Epithelial cell of esophagus (primary cell): ENCODE data around the gene STAC.
"Not testable (repeated sequence)": the region's sequence is repeated elsewhere in the genome, so short reads cannot be mapped to it uniquely, and the experiment has no call there.

Experiments used
- DNase-seq: peaks from one replicate; pipeline ENCODE4 v3.0.0; 2010; ENCODE audit warnings: low read depth
- H3K4me3 ChIP-seq: 2 replicates; pipeline ENCODE4 v1.5.1; 2011; ENCODE audit warnings: mild to moderate bottlenecking, low read length, control low read depth
- TF ChIP-seq, protein P1 (sequence below): IDR thresholded peaks from 2 replicates; pipeline ENCODE4 v1.5.1; 2011; ENCODE audit warnings: low read depth, mild to moderate bottlenecking, low read length, control low read depth, inconsistent platforms; ENCODE audit not compliant: insufficient read depth; ENCODE audit errors: missing control alignments

The STAC gene

DNA sequence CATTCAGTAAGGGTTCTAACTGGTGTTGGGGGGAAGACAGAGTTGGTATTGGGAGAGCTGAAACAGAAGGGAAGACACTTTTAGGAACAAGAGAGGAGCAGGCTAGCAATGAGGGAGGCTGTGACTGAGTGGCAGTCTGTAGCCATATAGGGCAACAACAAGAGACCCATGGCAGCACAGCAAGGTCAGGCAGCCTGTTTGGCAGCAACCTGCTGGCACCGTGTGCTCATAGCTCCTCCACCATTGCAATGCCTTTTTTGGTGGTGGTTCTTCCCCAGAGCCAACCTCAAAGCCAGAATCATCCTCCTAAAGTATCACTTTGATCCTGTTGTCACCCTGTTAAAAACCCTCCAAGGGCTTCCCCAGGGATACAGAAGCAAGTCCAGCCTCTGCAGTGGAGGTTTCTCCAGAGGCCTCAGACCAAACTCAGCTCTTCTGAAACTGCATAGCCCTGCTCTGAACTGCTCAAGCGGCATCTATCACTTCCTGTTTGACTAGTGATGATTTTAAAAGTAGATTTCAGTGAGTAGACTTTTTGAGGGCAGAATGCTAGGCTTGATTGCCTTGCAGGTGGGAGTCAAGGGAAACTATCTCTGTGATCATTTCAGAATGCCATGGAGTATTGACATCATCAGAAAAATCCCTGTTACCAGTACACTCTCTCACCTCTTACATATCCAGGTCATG is 176.9 kb downstream of the STAC start:
- TF ChIP-seq, protein P1, sequence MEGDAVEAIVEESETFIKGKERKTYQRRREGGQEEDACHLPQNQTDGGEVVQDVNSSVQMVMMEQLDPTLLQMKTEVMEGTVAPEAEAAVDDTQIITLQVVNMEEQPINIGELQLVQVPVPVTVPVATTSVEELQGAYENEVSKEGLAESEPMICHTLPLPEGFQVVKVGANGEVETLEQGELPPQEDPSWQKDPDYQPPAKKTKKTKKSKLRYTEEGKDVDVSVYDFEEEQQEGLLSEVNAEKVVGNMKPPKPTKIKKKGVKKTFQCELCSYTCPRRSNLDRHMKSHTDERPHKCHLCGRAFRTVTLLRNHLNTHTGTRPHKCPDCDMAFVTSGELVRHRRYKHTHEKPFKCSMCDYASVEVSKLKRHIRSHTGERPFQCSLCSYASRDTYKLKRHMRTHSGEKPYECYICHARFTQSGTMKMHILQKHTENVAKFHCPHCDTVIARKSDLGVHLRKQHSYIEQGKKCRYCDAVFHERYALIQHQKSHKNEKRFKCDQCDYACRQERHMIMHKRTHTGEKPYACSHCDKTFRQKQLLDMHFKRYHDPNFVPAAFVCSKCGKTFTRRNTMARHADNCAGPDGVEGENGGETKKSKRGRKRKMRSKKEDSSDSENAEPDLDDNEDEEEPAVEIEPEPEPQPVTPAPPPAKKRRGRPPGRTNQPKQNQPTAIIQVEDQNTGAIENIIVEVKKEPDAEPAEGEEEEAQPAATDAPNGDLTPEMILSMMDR = no peak
- DNase-seq = no peak
- no peak overlapping the region for H3K4me3 ChIP-seq

DNA sequence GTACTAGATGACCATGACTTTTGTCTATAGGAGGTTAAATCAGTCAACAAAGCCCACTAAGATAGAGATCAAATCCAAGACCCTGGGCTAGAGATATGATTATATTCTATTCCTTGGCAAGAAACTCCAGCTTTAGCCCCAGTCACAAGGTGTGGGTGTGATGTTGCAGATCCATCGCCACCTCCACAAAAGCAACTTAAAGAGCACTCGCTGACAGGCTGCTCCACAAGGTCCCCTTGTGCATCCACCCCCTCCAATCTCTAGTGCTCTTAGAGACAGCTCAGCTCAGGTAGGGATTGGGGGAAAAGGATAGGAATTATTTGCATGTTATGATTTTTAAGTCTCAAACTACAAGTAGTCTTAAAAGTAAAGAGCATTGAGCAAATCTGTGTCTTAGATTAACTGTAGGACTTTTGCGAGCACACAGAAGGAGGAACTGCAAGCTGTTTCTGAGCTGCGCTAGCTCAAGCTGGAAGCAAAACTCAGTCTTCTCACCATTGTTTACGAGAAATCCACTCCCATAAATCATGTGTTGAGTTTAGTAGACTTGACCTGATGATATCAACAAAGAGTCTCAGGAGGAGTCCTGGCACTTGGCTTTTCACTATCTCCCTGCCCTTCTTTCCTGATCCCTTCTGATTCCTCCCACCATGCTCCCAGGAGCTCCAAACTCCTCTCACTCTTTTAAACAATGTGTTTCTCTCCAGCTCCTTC is 177.6 kb downstream of the STAC start:
- TF ChIP-seq, protein P1 = no peak
- H3K4me3 ChIP-seq = no peak overlapping the region
- DNase-seq = no peak

DNA sequence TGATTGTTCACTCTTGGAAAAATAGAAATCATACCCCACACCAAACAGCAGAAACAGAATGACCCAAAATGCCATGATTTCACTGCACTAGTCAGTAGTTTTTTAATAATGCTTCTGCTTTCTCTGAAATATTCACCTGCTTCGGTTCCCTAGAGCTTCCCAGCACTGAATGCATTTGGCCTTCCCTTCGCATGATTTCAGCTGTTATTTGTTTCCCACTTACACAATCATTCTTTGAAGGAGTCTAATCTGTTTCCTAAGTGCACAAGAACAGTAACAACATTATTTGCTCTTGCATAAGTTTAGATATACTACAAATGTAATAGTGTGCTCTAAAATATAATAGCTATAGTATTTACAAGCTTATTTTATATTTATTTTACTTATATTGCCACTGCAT is 178.7 kb downstream of the STAC start:
- H3K4me3 ChIP-seq = no peak overlapping the region
- no peak for DNase-seq
- TF ChIP-seq, protein P1 = no peak

DNA sequence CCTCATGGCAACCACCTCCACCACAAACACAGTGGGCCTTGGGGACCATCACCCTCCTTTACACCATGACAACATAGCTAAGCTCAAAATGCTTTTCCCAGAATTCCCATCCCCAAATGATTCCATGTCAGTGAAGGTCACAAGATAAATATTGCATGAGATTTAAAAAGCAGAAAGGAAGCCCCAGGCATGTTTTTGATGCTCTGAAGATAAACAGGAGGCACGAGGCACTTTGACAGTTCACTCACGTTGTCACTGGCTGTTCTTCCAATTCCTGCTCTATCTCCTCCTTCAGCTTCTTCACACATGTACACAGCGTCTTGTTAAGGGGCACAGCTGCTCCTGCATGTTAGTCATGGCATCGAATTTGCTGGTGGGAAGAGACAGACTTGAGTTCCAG is 180.4 kb downstream of the STAC start:
- DNase-seq = no peak
- TF ChIP-seq, protein P1 = no peak
- H3K4me3 ChIP-seq = no peak overlapping the region

DNA sequence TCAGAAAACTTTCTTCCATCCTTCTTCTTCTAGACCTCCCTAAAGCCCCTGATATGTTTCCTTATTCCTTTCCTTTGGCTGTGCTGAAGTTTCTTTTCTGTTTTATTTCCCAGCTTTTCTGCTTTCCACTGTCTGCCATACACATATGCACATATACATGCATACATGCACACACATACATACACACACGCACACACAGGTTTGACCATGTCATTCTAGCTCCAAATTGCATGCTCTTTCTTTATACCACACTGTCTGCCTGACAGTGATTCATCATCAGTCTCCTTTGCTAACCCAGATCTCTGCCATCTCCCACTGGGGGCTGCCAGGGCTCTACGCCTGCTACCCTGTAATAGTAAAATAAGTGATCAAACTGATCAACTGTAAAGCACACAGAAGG is 181.3 kb downstream of the STAC start:
- H3K4me3 ChIP-seq = no peak overlapping the region
- TF ChIP-seq, protein P1 = no peak
- DNase-seq = no peak

DNA sequence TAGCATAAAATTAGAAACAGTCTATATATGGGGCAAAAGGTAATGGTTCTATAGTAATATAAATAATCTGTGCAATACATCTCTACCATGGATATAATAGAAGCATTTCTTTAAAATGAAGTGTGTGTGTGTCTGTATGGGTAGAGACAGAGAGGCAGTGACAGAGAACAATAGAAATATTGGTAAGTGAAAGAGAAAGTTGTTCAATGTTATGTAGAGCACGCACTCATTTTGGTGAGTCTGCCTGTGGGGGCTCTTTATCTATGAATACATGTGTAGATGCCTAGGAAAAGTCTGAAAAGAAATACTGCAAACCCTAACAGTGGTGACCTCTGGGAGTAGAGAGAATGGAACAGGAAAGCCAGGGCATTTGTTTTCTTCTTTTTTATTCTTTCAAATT is 182.6 kb downstream of the STAC start:
- TF ChIP-seq, protein P1 = no peak
- no peak for DNase-seq
- H3K4me3 ChIP-seq = no peak overlapping the region

DNA sequence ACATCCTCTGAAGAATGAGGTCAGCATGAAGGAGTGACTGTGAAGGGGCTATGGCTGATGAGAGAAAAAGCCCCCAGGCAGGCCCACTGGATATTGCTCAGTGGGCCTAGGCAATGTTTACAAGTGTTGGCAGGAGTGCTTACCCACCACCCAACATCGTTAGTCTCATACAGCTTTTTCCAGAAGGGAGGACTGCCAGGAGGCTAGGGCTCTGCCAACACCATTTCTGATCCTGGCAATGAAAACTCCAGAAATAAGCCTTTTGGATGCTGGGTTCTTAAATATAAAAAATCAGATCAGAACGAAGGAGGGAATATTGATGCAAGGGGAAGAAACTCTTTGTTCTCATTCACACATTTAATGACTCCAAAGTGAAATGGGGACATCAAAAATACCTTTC is 194.9 kb downstream of the STAC start:
- no peak overlapping the region for H3K4me3 ChIP-seq
- TF ChIP-seq, protein P1 = no peak
- DNase-seq = no peak

DNA sequence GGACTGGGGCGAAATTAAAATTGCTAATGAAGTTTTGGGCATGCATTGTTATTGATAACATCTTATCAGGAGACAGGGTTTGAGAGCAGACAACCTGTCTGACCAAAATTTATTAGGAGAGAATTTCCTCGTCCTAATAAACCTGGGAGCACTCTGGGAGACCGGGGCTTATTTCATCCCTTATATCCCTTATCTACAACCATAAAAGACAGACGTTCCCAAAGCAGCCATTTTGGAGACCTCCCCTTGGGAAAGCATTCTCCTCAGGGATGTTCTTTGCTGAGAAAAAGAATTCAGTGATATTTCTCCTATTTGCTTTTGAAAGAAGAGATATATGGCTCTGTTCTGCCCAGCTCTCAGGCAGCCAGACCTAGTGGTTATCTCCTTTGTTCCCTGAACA is 198.1 kb downstream of the STAC start:
- not testable (repeated sequence) for H3K4me3 ChIP-seq, DNase-seq
